Midbrain (tissue), 1 donor: ENCODE measurements around the gene PTPRF.

ENCODE experiments used
- DNase-seq: peaks from one replicate; lab custom pipeline; 2025; lab: John Stamatoyannopoulos, UW

PTPRF gene

DNA sequence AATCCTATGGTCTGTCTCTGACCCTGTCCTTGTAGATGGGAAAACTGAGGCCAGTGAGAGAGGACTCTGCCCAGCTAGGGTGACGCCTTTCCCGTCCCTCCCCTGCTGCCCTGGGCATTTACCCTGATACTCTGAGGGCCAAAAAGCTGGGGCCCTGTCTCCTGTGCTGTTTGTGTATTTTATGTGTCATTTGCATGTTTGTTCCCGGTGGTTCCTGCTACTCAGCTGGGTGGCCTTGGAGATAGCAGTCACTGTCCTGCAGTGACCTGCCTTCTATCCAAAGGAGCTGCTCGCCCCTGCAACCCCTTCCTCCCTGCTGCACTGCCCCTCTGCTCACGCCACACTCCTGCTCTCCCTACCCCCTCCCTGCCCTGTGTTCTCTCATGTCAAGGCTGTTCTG lies 78.1 kb downstream of the PTPRF start:
- no peak for DNase-seq

DNA sequence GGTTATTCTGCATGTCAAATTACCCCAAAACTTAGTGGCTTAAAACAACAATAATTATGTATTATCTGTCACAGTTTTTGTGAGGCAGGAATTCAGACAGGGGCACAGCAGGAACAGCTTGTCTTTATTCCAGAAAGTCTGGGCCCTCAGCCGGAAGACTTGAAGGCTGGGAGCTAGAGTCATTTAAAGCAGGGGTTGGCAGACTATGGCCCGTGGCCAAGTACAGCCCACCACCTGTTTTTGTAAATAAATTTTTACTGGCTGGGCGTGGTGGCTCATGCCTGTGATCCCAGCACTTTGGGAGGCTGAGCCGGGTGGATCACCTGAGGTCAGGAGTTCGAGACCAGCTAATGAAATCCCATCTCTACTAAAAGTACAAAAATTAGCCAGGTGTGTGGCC lies 79.7 kb downstream of the PTPRF start:
- no peak for DNase-seq

DNA sequence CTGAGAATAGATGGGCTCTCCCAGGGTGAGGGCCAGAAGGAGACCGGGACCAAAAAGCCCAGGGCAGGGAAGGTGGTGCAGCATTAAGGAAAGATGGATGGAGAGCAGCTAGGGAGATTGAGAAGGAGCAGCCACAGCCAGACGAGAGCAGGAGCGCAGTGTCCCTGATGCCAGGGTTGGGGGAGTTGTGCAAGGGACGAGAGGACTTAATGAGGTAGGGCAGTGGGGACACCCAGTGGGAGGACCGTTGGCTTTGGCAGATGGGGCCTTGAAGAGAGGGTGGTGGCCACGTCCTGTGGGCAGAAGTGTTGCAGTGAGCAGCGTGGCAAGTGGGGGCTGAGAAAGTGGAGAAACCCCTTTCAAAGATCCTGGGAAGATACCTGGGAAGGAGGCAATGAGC lies 81.3 kb downstream of the PTPRF start:
- no peak for DNase-seq

DNA sequence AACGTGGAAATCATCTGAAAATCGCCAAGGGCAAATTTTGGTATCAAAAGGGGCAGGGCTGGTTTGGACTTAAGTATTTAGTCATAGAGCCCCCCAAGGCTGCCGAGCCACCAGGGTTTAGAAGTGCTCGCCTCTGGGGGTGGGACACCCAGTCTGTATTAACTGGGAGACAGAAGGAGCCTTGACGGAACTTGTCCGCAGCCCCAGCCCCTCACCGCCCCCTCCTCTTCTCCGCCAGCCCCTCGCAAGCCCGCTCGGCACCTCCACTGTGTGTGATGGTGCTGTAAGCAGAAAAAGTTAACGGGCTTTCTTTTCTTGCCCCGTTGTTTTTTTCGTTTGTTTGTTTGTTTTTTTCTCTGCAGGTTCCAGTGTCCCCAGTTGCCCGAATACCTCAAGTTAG lies 81.7 kb downstream of the PTPRF start:
- no peak for DNase-seq

DNA sequence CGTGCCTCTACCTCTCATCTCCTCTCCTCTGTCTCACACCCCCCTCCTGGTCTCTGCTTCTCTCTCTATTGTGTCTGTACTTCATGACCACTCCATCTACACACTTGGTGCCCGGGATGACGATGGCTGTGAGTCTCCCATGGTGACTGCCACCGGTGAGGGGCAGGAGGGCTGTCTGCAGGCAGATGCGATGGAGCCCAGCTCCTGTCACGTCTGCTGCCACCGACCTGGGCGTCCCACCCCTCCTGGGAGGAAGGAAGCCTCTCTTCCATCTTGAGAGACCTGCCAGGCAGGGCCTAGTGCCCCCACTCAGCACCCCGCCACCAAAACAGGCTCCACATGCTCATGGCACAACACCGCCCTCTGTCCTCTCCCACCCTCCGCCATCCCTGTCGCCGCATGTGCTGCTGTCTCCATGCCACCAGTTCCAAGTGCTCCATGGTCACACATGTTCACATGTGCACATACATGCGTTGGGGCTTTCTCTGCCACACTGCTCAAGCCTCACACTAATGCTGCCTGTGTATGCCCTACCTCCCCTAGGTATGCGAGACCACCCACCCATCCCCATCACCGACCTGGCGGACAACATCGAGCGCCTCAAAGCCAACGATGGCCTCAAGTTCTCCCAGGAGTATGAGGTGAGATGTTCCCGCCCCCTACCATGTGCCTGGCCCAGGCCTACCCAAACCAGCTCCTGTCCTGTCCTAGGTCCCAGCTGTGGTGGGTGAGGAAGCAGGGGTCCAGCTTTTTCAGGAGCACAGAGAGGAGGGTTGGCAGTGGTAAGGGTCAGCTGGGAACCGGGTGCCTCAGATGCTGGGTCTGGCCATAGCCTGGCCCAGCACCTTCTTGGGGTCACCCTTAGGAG lies 82.6 kb downstream of the PTPRF start:
- no peak for DNase-seq

DNA sequence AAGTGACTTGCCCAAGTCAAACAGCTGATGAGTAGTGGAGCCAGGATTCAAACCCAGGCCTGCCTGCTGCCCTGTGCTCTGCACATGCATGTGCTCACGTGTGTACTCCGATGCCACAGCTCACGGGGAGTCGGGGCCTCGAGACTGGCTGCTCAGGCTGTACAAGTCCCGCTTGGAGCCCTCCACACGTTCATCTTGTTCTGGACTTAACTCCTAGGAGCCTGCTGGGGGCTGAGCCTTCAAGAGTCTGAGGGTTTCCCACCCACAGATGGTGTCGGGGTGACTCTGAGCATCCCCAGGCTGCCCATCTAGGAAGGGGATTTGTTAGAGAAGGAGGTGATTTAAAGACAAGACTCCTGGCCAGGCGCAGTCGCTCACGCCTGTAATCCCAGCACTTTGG lies 83.5 kb downstream of the PTPRF start:
- no peak for DNase-seq

DNA sequence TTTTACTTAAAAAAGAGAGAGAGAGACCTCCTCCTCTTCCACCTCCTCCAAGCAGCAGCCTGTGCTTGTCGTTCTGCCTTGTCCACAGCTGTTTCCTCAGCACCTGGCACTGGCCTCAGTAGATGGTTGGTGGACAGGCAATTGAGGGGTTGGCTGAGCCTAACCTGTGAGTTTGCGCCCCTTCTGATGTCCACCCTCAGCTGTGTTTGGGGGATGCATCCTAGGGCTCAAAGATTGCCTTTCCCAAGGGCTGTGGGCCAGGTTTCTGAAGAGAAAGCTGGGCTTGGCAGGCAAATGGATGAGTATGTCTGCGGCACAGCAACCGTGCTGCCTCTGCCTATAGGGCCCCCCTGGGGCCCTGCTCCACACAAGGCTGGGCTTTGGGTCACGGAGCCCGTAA lies 84.2 kb downstream of the PTPRF start:
- no peak for DNase-seq

DNA sequence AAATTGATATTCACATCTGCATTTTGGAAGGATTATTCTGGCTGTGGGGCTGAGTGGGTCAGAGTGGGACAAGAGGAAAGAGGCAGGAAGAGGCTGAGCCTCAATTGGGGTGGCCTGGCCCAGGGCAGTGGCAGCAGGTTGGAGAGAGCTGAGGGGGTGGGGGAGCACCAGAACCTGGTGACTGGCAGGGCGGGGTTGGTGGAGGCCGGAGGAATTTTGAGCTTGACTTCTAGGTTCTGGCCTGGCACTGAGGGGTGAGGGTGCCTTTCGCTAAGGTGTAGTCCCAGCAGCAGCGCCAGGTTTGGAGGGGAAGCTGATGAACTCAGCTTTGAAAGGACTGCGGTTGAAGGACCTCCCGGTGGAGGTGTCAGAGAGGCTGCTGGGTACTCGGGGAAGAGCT lies 85.7 kb downstream of the PTPRF start:
- DNase-seq, result no peak

DNA sequence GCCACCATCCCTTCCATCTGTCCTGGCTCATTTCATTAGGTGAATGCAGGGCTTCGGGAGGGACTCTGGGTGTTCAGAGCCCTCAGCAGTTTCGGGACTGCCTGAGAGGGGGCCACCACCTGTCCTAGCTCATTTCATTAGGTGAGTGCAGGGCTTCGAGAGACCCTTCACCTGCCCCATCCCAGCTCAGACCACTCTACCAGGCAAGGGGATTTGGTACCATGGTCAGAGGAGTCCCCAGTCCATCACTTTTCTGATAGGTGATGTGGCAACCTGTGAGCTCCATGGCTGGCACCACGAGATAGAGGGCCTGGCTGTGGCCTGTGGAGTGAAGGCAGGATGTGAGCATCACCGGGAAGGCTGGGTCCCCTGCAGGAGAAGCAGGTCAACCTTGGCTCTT lies 86.3 kb downstream of the PTPRF start:
- no peak for DNase-seq

DNA sequence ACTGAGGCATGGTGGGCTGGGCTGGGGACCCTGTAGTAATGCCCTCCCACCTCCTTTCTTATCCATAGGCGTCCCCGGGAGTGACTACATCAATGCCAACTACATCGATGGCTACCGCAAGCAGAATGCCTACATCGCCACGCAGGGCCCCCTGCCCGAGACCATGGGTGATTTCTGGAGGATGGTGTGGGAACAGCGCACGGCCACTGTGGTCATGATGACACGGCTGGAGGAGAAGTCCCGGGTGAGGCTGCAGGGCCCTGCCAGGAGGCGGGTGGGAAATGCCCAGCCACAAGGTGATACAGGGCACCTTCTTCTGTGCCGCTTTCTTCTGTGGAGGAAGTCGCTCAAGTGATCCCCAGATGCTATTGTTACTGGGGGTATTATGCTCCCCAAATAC lies 87.0 kb downstream of the PTPRF start:
- DNase-seq, result no peak

DNA sequence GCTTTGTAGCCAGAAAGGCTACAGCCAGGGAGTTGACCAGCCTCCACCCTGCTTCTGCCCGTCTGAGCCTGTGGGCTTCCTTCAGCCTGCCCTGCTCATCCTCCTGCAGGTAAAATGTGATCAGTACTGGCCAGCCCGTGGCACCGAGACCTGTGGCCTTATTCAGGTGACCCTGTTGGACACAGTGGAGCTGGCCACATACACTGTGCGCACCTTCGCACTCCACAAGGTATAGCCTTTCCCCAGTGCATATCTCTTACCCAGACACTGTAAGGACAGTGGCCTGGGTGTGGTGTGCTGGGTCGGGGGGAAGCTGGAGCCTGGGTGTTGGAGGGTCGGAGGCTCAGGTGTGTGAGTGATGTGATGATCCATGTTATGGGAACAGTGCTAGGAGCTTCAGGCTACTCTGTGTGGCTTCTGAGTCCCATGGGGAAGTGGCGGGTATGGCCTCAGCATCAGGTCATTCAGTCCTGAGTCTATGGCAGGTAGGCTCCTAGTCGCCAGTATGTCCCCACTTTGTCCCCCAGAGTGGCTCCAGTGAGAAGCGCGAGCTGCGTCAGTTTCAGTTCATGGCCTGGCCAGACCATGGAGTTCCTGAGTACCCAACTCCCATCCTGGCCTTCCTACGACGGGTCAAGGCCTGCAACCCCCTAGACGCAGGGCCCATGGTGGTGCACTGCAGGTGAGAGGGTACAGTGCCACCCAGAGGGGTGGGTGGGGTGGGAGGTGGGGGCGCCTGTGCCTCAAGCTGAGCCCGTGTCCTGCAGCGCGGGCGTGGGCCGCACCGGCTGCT lies 88.0 kb downstream of the PTPRF start:
- no peak for DNase-seq

DNA sequence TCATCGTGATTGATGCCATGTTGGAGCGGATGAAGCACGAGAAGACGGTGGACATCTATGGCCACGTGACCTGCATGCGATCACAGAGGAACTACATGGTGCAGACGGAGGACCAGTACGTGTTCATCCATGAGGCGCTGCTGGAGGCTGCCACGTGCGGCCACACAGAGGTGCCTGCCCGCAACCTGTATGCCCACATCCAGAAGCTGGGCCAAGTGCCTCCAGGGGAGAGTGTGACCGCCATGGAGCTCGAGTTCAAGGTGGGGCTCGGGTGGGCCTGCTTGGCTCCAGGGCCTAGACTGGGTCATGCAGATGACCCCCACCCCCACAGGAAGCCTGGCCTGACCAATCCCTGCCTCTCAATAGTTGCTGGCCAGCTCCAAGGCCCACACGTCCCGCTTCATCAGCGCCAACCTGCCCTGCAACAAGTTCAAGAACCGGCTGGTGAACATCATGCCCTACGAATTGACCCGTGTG lies 88.7 kb downstream of the PTPRF start:
- DNase-seq, result no peak

DNA sequence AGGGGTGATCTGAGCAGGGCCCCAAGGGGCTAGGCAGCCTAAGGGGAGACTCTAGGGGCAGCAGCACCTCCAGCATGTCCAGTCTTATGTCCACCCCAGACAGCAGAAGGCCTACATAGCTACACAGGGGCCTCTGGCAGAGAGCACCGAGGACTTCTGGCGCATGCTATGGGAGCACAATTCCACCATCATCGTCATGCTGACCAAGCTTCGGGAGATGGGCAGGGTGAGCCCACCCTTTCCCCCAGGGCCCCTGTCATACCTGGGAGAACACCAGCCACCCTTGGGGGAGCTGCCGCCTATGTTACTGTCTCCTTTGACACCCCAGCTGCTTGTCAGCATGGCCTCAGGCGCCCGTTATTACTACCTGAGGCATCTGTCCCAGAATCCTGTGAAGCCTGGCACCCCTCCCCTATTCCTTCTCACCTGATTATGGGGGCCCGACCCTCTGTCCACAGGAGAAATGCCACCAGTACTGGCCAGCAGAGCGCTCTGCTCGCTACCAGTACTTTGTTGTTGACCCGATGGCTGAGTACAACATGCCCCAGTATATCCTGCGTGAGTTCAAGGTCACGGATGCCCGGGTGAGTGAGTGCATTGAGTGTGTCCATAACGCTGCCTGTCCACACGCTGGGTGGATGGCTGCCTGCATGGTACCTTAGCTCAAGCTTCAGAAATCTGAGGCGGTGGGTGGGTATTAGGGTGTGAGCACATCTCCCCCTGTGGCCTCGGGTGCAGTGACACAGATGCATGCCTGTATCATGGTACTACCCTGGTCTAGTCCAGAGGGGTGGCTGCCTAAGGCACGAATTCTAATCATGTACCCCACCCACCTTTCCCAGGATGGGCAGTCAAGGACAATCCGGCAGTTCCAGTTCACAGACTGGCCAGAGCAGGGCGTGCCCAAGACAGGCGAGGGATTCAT lies 89.6 kb downstream of the PTPRF start:
- no peak for DNase-seq

DNA sequence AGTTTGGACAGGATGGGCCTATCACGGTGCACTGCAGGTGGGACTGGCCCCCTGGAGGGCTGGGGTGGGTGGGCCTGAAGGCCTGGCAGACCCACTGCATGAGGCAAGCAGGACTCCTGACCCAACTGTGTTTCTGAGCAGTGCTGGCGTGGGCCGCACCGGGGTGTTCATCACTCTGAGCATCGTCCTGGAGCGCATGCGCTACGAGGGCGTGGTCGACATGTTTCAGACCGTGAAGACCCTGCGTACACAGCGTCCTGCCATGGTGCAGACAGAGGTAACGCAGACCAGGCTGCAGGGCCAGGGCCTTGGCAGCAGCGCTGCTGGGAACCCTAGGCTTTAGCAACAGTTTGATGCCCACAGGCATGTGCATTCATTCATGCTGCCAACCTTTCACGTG lies 90.3 kb downstream of the PTPRF start:
- DNase-seq, result no peak

DNA sequence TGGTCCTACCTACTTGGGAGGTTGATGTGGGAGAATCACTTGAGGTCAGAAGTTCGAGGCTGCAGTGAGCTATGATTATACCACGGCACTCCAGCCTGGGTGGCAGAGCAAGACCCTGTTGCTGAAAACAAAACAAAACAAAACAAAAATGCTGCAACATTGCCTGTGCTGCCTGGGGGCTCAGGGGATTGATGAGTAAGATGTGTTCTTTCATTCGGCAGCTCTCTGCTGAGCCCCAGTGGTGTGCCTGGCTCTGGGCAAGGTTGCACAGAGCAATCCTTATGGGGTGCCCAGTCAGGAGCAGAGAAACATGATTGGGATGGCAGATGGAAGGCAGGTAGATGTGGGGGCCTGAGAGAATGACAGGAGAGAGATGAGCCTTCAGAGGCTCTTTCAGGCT lies 90.7 kb downstream of the PTPRF start:
- DNase-seq, result no peak

DNA sequence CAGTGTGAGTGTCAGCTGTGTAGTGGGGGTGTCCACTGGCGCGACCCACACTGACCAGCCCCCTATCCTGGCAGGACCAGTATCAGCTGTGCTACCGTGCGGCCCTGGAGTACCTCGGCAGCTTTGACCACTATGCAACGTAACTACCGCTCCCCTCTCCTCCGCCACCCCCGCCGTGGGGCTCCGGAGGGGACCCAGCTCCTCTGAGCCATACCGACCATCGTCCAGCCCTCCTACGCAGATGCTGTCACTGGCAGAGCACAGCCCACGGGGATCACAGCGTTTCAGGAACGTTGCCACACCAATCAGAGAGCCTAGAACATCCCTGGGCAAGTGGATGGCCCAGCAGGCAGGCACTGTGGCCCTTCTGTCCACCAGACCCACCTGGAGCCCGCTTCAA lies 91.2 kb downstream of the PTPRF start:
- no peak for DNase-seq

DNA sequence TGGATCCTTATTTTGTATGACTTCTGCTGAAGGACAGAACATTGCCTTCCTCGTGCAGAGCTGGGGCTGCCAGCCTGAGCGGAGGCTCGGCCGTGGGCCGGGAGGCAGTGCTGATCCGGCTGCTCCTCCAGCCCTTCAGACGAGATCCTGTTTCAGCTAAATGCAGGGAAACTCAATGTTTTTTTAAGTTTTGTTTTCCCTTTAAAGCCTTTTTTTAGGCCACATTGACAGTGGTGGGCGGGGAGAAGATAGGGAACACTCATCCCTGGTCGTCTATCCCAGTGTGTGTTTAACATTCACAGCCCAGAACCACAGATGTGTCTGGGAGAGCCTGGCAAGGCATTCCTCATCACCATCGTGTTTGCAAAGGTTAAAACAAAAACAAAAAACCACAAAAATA lies 91.8 kb downstream of the PTPRF start:
- DNase-seq, result no peak

DNA sequence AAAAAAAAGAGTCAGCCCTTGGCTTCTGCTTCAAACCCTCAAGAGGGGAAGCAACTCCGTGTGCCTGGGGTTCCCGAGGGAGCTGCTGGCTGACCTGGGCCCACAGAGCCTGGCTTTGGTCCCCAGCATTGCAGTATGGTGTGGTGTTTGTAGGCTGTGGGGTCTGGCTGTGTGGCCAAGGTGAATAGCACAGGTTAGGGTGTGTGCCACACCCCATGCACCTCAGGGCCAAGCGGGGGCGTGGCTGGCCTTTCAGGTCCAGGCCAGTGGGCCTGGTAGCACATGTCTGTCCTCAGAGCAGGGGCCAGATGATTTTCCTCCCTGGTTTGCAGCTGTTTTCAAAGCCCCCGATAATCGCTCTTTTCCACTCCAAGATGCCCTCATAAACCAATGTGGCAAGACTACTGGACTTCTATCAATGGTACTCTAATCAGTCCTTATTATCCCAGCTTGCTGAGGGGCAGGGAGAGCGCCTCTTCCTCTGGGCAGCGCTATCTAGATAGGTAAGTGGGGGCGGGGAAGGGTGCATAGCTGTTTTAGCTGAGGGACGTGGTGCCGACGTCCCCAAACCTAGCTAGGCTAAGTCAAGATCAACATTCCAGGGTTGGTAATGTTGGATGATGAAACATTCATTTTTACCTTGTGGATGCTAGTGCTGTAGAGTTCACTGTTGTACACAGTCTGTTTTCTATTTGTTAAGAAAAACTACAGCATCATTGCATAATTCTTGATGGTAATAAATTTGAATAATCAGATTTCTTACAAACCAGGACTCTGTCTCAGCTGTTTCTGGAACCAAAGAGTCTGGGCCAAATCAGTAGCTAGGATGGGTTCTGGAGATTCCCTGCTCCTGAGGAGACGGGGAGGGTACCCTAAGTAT lies 92.5 kb downstream of the PTPRF start:
- no peak for DNase-seq

DNA sequence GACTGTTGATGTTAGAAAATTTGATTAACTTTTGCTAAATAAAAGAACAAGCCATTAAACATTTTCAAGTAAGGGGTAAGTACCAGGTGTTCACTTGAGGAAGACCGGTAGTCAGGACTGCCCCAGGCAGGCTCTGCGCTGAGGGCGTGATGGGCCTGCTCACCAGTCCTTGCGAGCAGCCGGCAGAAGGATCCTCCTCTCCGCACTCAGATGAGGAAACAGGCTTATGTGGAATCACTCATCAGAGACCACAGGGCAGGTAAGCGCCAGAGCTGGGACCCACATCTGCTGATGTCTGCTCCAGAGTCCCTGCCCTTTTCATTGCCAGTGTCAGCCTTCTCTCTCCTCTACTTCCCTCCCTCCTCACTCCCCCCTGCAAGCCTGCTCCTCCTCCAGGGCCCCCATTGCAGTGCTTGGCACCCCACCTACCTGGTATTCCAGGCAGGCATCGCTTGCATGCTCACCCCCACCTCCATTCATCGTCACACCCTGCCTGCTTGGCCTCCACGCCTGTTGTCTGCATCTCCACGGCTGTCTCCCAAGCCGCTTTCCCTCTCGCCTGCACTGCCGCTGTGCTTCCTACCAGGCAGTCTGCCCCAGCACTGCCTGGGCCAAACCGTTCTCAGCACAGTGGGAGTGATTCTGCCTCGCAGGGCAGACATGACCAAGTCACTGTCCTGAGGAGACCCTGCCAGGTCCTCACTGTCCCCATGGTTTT lies 94.5 kb downstream of the PTPRF start:
- DNase-seq, result no peak

DNA sequence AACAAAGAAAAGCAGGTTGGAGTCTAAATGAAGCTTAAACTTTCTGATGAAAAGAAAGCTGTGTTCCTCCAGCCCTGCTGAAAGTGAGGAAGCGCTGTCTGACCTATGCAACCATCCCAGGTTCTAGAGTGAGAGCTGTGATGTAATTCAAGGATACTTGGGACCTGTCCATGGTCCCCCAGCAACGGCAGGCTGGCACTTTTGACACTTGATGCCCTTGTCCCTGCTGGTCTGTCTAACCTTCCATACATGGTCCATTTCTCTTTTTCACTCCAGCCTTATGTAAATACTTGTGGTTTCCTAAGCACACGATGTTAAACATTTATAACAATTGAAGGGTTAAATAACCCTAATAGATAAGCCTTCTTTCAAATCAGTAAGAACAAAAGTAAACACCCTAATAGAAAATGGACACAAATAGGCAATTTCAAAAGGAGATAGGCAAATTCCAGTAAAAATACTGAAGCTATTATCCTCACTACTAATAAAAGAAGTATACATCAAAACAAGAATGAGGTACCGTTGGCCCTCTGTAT lies 101.5 kb downstream of the PTPRF start:
- DNase-seq, result no peak
